ACC112 (cell line): Measurements from ENCODE around the gene FNBP1L.

Experiments
- H2AFZ ChIP-seq: fragments of 200-600 bp; sonication (generic); one replicate; pipeline ENCODE4 v1.6.0; 2017; ENCODE audit warnings: antibody characterized with exemption, low read length; ENCODE audit not compliant: unreplicated experiment
- H3K27ac ChIP-seq: fragments of 200-600 bp; sonication (generic); 2 replicates; pipeline ENCODE4 v1.5.1; 2014; ENCODE audit warnings: low read depth, mild to moderate bottlenecking, antibody characterized with exemption, low read length, moderate library complexity
- H3K27me3 ChIP-seq: fragments of 200-600 bp; sonication (generic); 2 replicates; pipeline ENCODE4 v1.6.1; 2014; ENCODE audit warnings: mild to moderate bottlenecking, antibody characterized with exemption, low read length, moderate library complexity, mixed read lengths; ENCODE audit not compliant: insufficient read depth
- H3K36me3 ChIP-seq: fragments of 200-600 bp; sonication (generic); 2 replicates; pipeline ENCODE4 v1.6.1; 2016; ENCODE audit warnings: mild to moderate bottlenecking, antibody characterized with exemption, low read length, moderate library complexity, mixed read lengths; ENCODE audit not compliant: insufficient read depth
- H3K4me1 ChIP-seq: fragments of 200-600 bp; sonication (generic); one replicate; pipeline ENCODE4 v1.6.1; 2016; ENCODE audit warnings: low read length, mixed read lengths; ENCODE audit not compliant: insufficient read depth, unreplicated experiment, control insufficient read depth
- H3K4me3 ChIP-seq: fragments of 200-600 bp; sonication (generic); 2 replicates; pipeline ENCODE4 v1.5.1; 2014; ENCODE audit warnings: mild to moderate bottlenecking, low read depth, low read length
- H3K79me2 ChIP-seq: fragments of 200-600 bp; sonication (generic); one replicate; pipeline ENCODE4 v1.6.0; 2016; ENCODE audit warnings: low read length; ENCODE audit not compliant: control insufficient read depth, unreplicated experiment, insufficient read depth

Gene FNBP1L

GRCh38 chr1:93447481-93448291, at the start of gene FNBP1L:
Gene FNBP1L (plus strand): TSS chr1:93448118. CDS start chr1:93448282, 164 bp downstream.
- Histone ChIP-seq H3K27me3 (no peaks in the 10 kb centered on the region), H3K4me3 (peak within 1 kb of the TSS; percentile 99), H2AFZ (peak within 1 kb of the TSS; percentile 95), H3K79me2 (peaks cover 36% of the 10 kb centered on the region), H3K36me3 (no peaks in the 10 kb centered on the region), H3K4me1 (peaks cover 9% of the 10 kb centered on the region), H3K27ac (no peak within 1 kb of the TSS)

GRCh38 chr1:93399781-93400180, 48.1 kb upstream of the FNBP1L start:
- Histone ChIP-seq H3K4me3 (no peak overlapping the region), H3K27ac (no peak overlapping the region), H3K36me3 (no peaks in the 10 kb centered on the region), H3K27me3 (no peaks in the 10 kb centered on the region), H2AFZ (no peak overlapping the region), H3K4me1 (peaks cover 10% of the 10 kb centered on the region), H3K79me2 (no peaks in the 10 kb centered on the region)

GRCh38 chr1:93408203-93408602, 39.7 kb upstream of the FNBP1L start:
- Histone ChIP-seq H3K4me3 (no peak overlapping the region), H3K27ac (no peak overlapping the region), H2AFZ (no peak overlapping the region), H3K36me3 (no peaks in the 10 kb centered on the region), H3K27me3 (no peaks in the 10 kb centered on the region), H3K79me2 (no peaks in the 10 kb centered on the region), H3K4me1 (no peaks in the 10 kb centered on the region)

- no peaks in the 10 kb centered on the region for H3K36me3 ChIP-seq
- H3K27ac ChIP-seq = no peak overlapping the region
- H3K79me2 ChIP-seq = no peaks in the 10 kb centered on the region
- peaks cover 11% of the 10 kb centered on the region for H3K4me1 ChIP-seq
- no peak overlapping the region for H3K4me3 ChIP-seq
- no peak overlapping the region for H2AFZ ChIP-seq
- no peaks in the 10 kb centered on the region for H3K27me3 ChIP-seq
Measured at GRCh38 chr1:93411000-93411399, 36.9 kb upstream of the FNBP1L start.

GRCh38 chr1:93414749-93415148, 33.2 kb upstream of the FNBP1L start:
- Histone ChIP-seq H2AFZ (peak overlapping the region; percentile 77), H3K4me3 (peak overlapping the region; percentile 53), H3K36me3 (no peaks in the 10 kb centered on the region), H3K27me3 (no peaks in the 10 kb centered on the region), H3K4me1 (peaks cover 11% of the 10 kb centered on the region), H3K27ac (no peak overlapping the region), H3K79me2 (no peaks in the 10 kb centered on the region)

GRCh38 chr1:93415296-93415695, 32.6 kb upstream of the FNBP1L start:
- Histone ChIP-seq H2AFZ (peak overlapping the region; percentile 74), H3K36me3 (no peaks in the 10 kb centered on the region), H3K79me2 (no peaks in the 10 kb centered on the region), H3K4me3 (no peak overlapping the region), H3K4me1 (peaks cover 11% of the 10 kb centered on the region), H3K27ac (no peak overlapping the region), H3K27me3 (no peaks in the 10 kb centered on the region)

- Histone ChIP-seq H3K27ac (no peak overlapping the region), H3K4me3 (no peak overlapping the region), H2AFZ (no peak overlapping the region), H3K36me3 (no peaks in the 10 kb centered on the region), H3K4me1 (peaks cover 11% of the 10 kb centered on the region), H3K79me2 (no peaks in the 10 kb centered on the region), H3K27me3 (no peaks in the 10 kb centered on the region)
Measured at GRCh38 chr1:93416183-93416582, 31.7 kb upstream of the FNBP1L start.

GRCh38 chr1:93419344-93419743, 28.6 kb upstream of the FNBP1L start:
- H3K27me3 ChIP-seq = no peaks in the 10 kb centered on the region
- H3K4me3 ChIP-seq = no peak overlapping the region
- no peak overlapping the region for H2AFZ ChIP-seq
- H3K79me2 ChIP-seq = no peaks in the 10 kb centered on the region
- no peak overlapping the region for H3K27ac ChIP-seq
- H3K4me1 ChIP-seq = peaks cover 10% of the 10 kb centered on the region
- H3K36me3 ChIP-seq = no peaks in the 10 kb centered on the region

GRCh38 chr1:93420400-93420799, 27.5 kb upstream of the FNBP1L start:
- Histone ChIP-seq H3K36me3 (no peaks in the 10 kb centered on the region), H3K27me3 (no peaks in the 10 kb centered on the region), H3K4me1 (peaks cover 1% of the 10 kb centered on the region), H3K79me2 (no peaks in the 10 kb centered on the region), H3K27ac (no peak overlapping the region), H2AFZ (no peak overlapping the region), H3K4me3 (no peak overlapping the region)

GRCh38 chr1:93426181-93426580, 21.7 kb upstream of the FNBP1L start:
- no peaks in the 10 kb centered on the region for H3K27me3 ChIP-seq
- no peaks in the 10 kb centered on the region for H3K36me3 ChIP-seq
- H3K79me2 ChIP-seq = no peaks in the 10 kb centered on the region
- H3K4me1 ChIP-seq = no peaks in the 10 kb centered on the region
- H3K4me3 ChIP-seq = no peak overlapping the region
- H3K27ac ChIP-seq = no peak overlapping the region
- no peak overlapping the region for H2AFZ ChIP-seq

- Histone ChIP-seq H3K27me3 (no peaks in the 10 kb centered on the region), H3K4me3 (no peak overlapping the region), H3K36me3 (no peaks in the 10 kb centered on the region), H3K79me2 (no peaks in the 10 kb centered on the region), H3K27ac (no peak overlapping the region), H3K4me1 (no peaks in the 10 kb centered on the region), H2AFZ (no peak overlapping the region)
Measured at GRCh38 chr1:93427656-93428055, 20.3 kb upstream of the FNBP1L start.
